PC-9 (cell line): ENCODE measurements around the gene MACROD2.

Source experiments
- CTCF ChIP-seq: fragments of 200-600 bp; sonication (generic); conservative IDR thresholded peaks from 2 replicates; pipeline ENCODE4 v1.6.1; 2017; ENCODE audit warnings: mixed run types, antibody characterized with exemption, mild to moderate bottlenecking, moderate library complexity
- EZH2 ChIP-seq: fragments of 200-600 bp; sonication (generic); IDR thresholded peaks from 2 replicates; pipeline ENCODE4 v1.8.0; 2017; ENCODE audit warnings: antibody characterized with exemption, low read depth

DNA sequence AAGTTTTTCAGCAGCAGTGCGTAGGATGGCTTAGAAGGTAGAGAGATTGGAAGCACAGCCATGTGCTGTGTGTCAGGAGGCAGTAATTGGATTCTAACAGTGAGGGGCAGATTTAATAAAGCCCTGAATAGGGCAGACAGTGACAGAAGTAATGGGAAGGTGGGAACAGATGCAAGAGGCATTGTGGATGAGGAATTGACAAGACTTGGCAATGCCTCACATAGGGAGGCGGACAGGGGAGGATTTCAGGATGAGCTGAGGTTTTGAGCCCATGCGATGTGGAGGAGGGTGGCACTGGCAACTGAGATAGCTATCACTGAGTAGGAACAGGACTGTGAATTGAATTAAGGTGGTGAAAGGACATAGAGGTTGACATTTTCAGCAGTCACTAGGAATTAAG lies 604.3 kb downstream of the MACROD2 start:
- TF ChIP-seq CTCF (no peak), EZH2 (no peak)
